GM12892 (cell line): ENCODE data around the gene HIPK4.
A peak's percentile ranks its signal among the peaks of the same experiment; 100 is the strongest.

Experiments
- DNase-seq: peaks from one replicate; pipeline ENCODE4 v3.0.0; 2011; ENCODE audit not compliant: insufficient read length
- FAIRE-seq: peaks from 2 replicates; lab custom pipeline; 2011; peaks lifted over from hg19 to GRCh38; lab: Jason Lieb, UNC
- POLR2A ChIP-seq: IDR thresholded peaks from 2 replicates; pipeline ENCODE4 v1.6.1; 2011; ENCODE audit warnings: low read depth, low read length, control low read depth
- POLR2AphosphoS5 ChIP-seq: IDR thresholded peaks from 2 replicates; pipeline ENCODE4 v1.6.1; 2011; ENCODE audit warnings: low read depth, low read length, control low read depth
- TAF1 ChIP-seq: IDR thresholded peaks from 2 replicates; pipeline ENCODE4 v1.6.1; 2011; ENCODE audit warnings: low read depth, mild to moderate bottlenecking, control low read depth, low read length, borderline replicate concordance

Gene HIPK4

DNA sequence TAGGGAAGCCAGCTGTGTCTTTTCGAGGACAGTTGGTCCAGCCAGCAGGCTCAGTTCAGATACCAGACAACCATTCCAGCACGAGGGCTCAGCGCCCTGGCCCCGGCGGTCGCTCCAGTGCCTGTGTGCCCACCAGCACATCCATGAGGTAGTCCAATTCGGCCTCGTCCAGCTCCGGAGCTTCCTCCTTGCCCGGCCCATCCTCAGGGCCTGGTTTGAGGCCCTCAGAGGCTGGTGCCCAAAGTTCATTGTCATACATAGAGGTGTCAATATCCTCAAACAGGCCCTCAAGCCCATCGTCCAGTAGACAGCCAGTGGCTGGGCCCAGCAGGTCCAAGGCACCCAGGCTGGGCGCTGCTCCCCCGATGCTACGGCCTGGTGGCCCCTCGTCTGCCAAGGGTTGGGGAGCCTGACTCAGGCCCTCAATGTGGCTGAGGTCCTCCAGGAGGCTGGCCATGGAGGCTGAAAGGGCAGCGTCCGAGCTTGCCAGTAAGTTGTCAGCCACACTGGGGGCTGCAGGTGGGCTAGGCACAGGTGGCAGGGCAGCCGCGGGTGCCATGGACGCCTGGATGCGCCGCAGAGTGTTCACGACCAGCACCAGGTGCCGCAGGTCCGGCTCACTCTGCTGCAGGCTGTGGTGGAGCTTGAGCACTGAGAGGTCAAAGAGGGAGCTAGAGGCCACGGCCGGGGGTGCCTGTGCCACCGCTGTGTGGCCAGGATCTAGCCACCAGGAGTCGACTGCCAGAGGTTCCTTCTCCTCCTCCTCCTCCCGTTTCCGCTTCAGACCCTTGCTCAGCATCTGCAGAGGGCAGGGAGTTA, 33.0 kb upstream of the HIPK4 start:
- no peak for FAIRE-seq
- TF ChIP-seq POLR2A (0 out of 2 replicates have a peak, but pooled peaks have one; percentile 13), POLR2AphosphoS5 (no peak), TAF1 (no peak)
- DNase-seq, result no peak

- no peak for TF ChIP-seq POLR2A
- TF ChIP-seq POLR2AphosphoS5, result no peak
- TF ChIP-seq TAF1, result no peak
- no peak for DNase-seq
- FAIRE-seq, result no peak
Measured at GRCh38 chr19:40421993-40422747, 32.2 kb upstream of the HIPK4 start.

- DNase-seq, result peak; percentile 72
- TF ChIP-seq POLR2AphosphoS5 (peak; percentile 76), TAF1 (peak; percentile 40; the same call in 1 of the 2 replicates), POLR2A (peak; percentile 84; the same call in 1 of the 2 replicates)
- peak; percentile 78 for FAIRE-seq
Measured at GRCh38 chr19:40420766-40421765, 31.1 kb upstream of the HIPK4 start.

DNA sequence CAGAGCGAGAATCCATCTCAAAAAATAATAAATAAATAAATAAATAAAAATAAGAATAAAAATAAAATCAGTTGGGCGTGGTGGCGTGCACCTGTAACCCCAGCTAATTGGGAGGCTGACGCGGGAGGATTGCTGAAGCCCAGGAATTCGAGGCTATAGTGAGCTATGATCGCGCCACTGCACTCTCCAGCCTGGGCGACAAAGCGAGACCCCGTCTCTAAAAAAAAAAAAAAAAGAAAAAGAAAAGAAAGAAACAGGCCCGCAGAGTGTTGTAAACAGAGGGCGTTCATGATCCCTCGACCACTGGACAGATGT, 30.4 kb upstream of the HIPK4 start:
- DNase-seq (no peak), FAIRE-seq (no peak)
- TF ChIP-seq POLR2A, result no peak

DNA sequence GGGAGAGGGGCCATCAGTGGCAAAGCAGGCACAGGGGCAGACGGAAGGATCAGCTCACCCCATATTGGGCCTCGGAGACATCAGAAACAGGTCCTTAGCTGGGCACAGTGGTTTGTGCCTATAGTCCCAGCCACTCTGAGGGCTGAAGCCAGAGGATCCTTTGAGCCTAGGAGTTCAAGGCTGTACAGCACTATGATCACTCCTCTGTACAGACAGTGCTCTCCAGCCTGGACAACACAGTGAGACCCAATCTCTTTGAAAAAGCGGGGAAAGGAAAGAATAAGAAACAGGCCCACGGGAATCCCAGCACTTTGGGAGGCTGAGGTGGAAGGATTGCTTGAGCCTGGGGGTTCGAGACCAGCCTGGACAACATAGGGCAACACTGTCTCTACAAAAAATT, 29.8 kb upstream of the HIPK4 start:
- no peak for FAIRE-seq
- TF ChIP-seq POLR2A (no peak), TAF1 (no peak), POLR2AphosphoS5 (no peak)
- DNase-seq, result no peak

DNA sequence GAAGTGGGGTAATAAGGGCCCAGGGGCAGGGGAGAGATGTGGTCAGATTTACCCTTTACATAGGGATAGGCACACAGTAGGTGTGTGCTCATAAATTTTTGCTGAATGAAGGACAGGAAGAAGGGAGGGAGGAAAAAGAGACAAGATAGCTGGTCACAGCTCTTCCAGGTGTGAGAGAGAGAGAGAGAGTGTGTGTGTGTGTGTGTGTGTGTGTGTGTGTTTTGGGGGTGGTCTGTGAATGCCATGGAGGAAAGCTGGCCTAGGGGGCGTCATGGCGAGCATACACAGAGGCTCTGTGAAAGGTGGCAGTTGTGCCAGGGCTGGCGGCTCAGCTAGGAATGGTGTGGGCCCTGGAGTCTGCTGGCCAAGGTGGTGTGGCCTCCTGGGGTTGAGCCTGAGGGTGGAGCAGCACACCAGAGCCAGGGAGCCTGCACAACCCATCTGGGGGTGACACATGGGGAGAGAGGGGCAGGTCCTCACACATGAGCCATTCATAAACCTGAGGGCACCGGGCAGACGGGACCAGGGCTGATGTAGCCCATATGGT, 29.2 kb upstream of the HIPK4 start:
- no peak for DNase-seq
- no peak for FAIRE-seq
- TF ChIP-seq TAF1 (no peak), POLR2AphosphoS5 (no peak), POLR2A (no peak)

DNA sequence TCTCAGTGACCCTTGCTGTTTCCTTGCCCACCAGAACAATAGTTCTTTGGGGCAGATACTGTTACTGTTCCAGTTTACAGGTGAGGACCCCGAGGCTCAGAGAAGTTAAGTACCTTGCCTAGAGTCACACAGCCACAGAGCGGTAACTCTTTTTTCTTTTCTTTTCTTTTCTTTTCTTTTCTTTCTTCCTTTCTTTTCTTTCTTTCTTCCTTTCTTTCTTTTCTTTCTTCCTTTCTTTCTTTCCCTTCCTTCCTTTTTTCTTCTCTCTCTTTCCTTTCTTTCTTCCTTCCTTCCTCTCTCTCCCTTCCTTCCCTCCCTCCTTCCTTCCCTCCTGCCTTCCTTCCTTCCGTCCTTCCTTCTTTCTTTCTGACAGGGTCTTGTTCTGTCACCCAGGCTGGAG, 28.1 kb upstream of the HIPK4 start:
- no peak for FAIRE-seq
- no peak for TF ChIP-seq POLR2AphosphoS5
- TF ChIP-seq TAF1, result no peak
- TF ChIP-seq POLR2A, result no peak
- no peak for DNase-seq

DNA sequence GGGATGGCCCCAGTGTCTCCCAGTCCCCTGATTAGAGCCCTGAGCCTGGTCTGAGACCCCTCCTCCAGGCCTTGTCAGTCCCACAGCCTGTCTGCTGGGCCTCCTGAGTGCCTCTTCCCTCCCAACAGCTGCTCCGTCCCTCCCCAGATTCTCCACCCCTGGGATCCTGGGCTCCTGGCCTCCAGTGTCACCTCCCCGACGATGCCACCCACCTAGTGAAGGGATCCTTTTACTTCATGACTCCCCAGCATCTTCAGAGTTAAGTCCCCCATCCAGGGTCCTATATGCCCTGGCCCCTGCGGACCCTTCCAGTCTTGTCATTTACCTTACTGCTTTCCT, 27.6 kb upstream of the HIPK4 start:
- no peak for FAIRE-seq
- TF ChIP-seq TAF1, result no peak
- no peak for DNase-seq

DNA sequence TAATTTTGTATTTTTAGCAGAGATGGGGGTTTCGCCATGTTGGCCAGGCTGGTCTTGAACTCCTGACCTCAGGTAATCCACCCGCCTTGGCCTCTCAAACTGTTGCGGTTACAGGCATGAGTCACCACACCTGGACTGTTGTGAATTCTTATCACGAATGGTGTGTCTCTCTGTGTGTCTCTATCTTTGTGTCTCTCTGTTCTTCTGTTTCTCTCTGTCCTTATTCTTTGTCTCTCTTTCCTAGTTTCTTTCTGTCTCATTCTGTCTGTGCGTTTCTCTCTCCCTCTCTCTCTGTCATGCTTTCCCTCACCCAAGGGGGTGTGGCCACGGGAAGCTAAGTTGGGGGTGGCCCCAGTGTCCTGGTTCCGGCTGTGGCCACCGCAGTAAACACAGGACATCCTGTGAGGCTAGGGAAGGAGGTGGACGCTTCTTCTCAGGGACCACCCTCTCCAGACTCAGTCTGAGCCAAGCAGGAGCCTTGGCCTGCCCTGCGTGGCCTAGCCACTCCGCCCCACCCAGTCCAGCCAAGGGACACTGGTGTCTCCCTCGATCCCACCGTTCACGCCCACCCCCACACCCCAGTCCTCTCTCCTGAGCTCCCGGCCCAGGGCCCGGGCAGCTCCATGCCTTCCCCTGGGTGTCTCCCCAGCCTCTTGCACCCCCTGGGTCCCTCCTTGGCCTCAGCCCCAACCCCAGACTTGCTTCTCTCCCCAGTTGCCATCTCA, 27.1 kb upstream of the HIPK4 start:
- DNase-seq, result no peak
- TF ChIP-seq POLR2AphosphoS5, result no peak
- TF ChIP-seq POLR2A, result peak; percentile 41; the same call in 1 of the 2 replicates
- TF ChIP-seq TAF1, result no peak
- FAIRE-seq, result peak; percentile 86

DNA sequence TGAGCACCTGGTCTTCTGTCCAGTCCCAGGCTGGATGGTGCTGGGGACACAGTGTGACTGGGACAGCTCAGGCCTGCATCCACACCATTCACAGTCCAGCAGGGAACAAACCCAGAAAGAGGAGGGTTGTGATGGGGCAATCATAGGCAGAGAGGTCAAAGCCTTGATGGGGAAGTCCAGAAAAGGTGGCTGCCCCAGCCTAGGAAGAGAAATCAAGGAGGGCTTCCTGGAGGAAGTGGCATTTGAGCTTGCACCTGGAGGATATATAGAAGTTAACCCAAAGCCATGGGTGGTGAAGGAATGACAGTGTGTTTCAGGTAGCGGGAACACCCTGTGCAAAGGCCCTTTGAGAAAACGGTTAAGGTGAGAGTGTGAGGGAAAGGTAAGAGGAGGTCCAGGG, 25.8 kb upstream of the HIPK4 start:
- TF ChIP-seq POLR2A, result no peak
- TF ChIP-seq TAF1, result no peak
- TF ChIP-seq POLR2AphosphoS5, result no peak
- DNase-seq (no peak), FAIRE-seq (peak; percentile 24)

- DNase-seq (no peak), FAIRE-seq (no peak)
- no peak for TF ChIP-seq TAF1
- no peak for TF ChIP-seq POLR2A
- TF ChIP-seq POLR2AphosphoS5, result no peak
Measured at GRCh38 chr19:40414542-40415535, 24.9 kb upstream of the HIPK4 start.
